T47D (cell line): Measurements from ENCODE around the gene ZBTB16.

Experiments used
- DNase-seq, 2 experiments: peaks; one replicate each; pipeline versions ENCODE4 v3.0.0 to v3.0.0-alpha.2; 2011 to 2012; ENCODE audit warnings: low read depth in 1 of 2, low spot score in 1 of 2
- JUND ChIP-seq: IDR thresholded peaks from 2 replicates; pipeline ENCODE4 v1.6.1; 2012; ENCODE audit warnings: low read depth
- in situ Hi-C: cut with HindIII; loops from 2 replicates; pipeline ENCODE4 v1.10.0; 2016; ENCODE audit warnings: low sequenced_read_pairs, low pct_unique_long_range_greater_than_20kb

Gene ZBTB16

GRCh38 chr11:114163229-114163631 lies 103.7 kb downstream of the ZBTB16 start:
- no peak for TF ChIP-seq JUND
- in situ Hi-C loops, result no loop called here
- DNase-seq, result no peak

GRCh38 chr11:114163830-114164401 lies 104.4 kb downstream of the ZBTB16 start:
- in situ Hi-C loops, result no loop called here
- TF ChIP-seq JUND, result no peak
- no peak for DNase-seq

- in situ Hi-C loops, result no loop called here
- DNase-seq, result no peak
- no peak for TF ChIP-seq JUND
Measured at GRCh38 chr11:114164546-114164945, 105.0 kb downstream of the ZBTB16 start.

- in situ Hi-C loops, result no loop called here
- peak; percentile 56; the same call in 1 of the 2 replicates for TF ChIP-seq JUND
- peak in 1 of 2 experiments; percentile 18 for DNase-seq
Measured at GRCh38 chr11:114165326-114166230, 106.1 kb downstream of the ZBTB16 start.

- in situ Hi-C loops, result no loop called here
- no peak for TF ChIP-seq JUND
- no peak for DNase-seq
Measured at GRCh38 chr11:114166362-114166761, 106.9 kb downstream of the ZBTB16 start.

GRCh38 chr11:114166897-114167323 lies 107.4 kb downstream of the ZBTB16 start:
- no peak for TF ChIP-seq JUND
- DNase-seq, result no peak

GRCh38 chr11:114167355-114167754 lies 107.8 kb downstream of the ZBTB16 start:
- in situ Hi-C loops, result no loop called here
- DNase-seq, result no peak
- TF ChIP-seq JUND, result no peak

More at GRCh38 chr11:114166897-114167323, 107.4 kb downstream of the ZBTB16 start:
- in situ Hi-C loops, result no loop called here

GRCh38 chr11:114167771-114168448 lies 108.4 kb downstream of the ZBTB16 start:
- TF ChIP-seq JUND, result no peak
- in situ Hi-C loops, result no loop called here
- no peak for DNase-seq

- no peak for TF ChIP-seq JUND
- in situ Hi-C loops, result no loop called here
- no peak for DNase-seq
Measured at GRCh38 chr11:114168691-114169090, 109.2 kb downstream of the ZBTB16 start.

GRCh38 chr11:114169321-114169749 lies 109.8 kb downstream of the ZBTB16 start:
- in situ Hi-C loops, result no loop called here
- no peak for TF ChIP-seq JUND
- DNase-seq, result no peak

GRCh38 chr11:114169821-114170220 lies 110.3 kb downstream of the ZBTB16 start:
- no peak for TF ChIP-seq JUND
- in situ Hi-C loops, result no loop called here
- no peak for DNase-seq

GRCh38 chr11:114170226-114170625 lies 110.7 kb downstream of the ZBTB16 start:
- in situ Hi-C loops, result no loop called here
- TF ChIP-seq JUND, result no peak
- DNase-seq, result no peak
